HTR-8/SVneo (cell line): ENCODE measurements around the gene ARL11.

ENCODE experiments used
- DNase-seq: peaks from one replicate; pipeline ENCODE4 v3.0.0; 2011; ENCODE audit warnings: low spot score, mixed read lengths; ENCODE audit not compliant: insufficient read length
- FAIRE-seq: peaks from 2 replicates; lab custom pipeline; 2011; peaks lifted over from hg19 to GRCh38; lab: Jason Lieb, UNC

Gene ARL11

DNA sequence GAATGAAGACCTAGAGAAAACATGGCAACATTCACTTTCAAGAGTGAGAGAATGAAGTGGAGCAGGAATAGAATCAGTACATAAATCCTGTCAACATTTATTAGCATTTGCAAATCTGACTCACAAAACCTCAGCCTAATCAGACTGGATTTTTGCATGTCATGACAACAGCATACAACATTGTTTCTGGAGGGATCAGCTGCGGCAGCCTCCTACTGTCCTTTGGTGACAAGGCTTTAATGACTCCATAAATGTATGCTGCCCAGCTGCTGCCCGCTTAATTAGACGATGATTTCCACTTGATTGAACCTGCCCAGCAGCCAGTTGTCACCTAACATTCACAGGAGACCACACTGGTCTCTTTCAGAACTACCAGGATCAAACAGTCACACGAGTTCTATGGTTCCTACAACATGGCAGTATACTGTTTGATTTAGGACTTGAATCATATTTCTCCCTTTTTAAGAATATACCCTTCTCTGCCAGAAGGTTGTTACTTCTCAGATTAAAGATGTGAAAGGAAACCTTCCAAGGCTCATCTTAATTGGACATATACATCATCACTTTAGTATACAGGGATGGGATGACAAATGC, 53.6 kb downstream of the ARL11 start:
- FAIRE-seq (no peak), DNase-seq (no peak)
